PFSK-1 (cell line): ENCODE results near the gene LIN7B.

ENCODE experiments used
- FOXP2 ChIP-seq: optimal IDR thresholded peaks from 2 replicates; pipeline ENCODE3; 2011; ENCODE audit warnings: borderline replicate concordance, control low read depth, inconsistent platforms; ENCODE audit not compliant: insufficient read depth; ENCODE audit errors: extremely low read length, extremely low read depth
- POLR2AphosphoS5 ChIP-seq: IDR thresholded peaks from 2 replicates; pipeline ENCODE4 v1.6.1; 2012; ENCODE audit warnings: low read depth, mild to moderate bottlenecking, control low read depth, low read length, moderate library complexity
- REST ChIP-seq, 2 experiments: IDR thresholded peaks; 2 replicates each; pipeline versions ENCODE4 v1.6.1 to v1.8.0; 2011 to 2012; ENCODE audit warnings: low read depth in 2 of 2, low read length in 2 of 2, control low read depth in 1 of 2, inconsistent platforms in 1 of 2, mild to moderate bottlenecking in 1 of 2, moderate library complexity in 1 of 2; ENCODE audit not compliant: insufficient read depth in 1 of 2
- SIN3A ChIP-seq: IDR thresholded peaks from 2 replicates; pipeline ENCODE4 v1.6.1; 2012; ENCODE audit warnings: mild to moderate bottlenecking, low read length, moderate library complexity, borderline replicate concordance; ENCODE audit not compliant: insufficient read depth
- TAF1 ChIP-seq: IDR thresholded peaks from 2 replicates; pipeline ENCODE4 v1.6.1; 2012; ENCODE audit warnings: low read length, control low read depth, borderline replicate concordance; ENCODE audit not compliant: insufficient read depth

The LIN7B gene

GRCh38 chr19:49101160-49101559, 13.0 kb upstream of the LIN7B start:
- TF ChIP-seq TAF1, result no peak
- no peak for TF ChIP-seq REST (IDR thresholded peaks at IDR 0.05; ENCODE audit: insufficient read depth in 1 of 2, low read depth in 2 of 2, low read length in 2 of 2)
- TF ChIP-seq SIN3A, result no peak
- no peak for TF ChIP-seq FOXP2
- TF ChIP-seq POLR2AphosphoS5, result no peak

DNA sequence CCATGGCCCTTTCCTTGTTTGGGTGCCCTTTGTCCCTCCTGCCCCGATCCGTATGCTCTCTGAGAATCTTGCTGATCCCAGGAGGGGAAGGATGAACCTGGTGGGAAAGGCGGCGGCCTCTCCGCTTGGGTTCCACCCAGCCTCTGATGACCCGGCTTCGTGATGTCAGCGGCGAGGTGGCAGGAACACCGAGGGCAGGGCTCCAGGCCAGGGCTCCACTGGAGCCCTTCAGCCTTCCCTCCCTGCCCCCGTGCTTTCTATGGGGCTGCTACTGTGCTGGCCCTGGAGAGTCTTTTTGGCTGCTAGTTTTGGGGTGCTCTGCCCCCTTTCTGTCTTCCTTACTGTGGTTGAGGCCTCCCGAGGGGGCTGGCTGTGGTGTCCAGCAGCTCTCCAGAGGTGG, 11.9 kb upstream of the LIN7B start:
- no peak for TF ChIP-seq POLR2AphosphoS5
- TF ChIP-seq SIN3A, result no peak
- TF ChIP-seq TAF1, result no peak
- no peak for TF ChIP-seq REST (IDR thresholded peaks at IDR 0.05; ENCODE audit: insufficient read depth in 1 of 2, low read depth in 2 of 2, low read length in 2 of 2)
- no peak for TF ChIP-seq FOXP2

DNA sequence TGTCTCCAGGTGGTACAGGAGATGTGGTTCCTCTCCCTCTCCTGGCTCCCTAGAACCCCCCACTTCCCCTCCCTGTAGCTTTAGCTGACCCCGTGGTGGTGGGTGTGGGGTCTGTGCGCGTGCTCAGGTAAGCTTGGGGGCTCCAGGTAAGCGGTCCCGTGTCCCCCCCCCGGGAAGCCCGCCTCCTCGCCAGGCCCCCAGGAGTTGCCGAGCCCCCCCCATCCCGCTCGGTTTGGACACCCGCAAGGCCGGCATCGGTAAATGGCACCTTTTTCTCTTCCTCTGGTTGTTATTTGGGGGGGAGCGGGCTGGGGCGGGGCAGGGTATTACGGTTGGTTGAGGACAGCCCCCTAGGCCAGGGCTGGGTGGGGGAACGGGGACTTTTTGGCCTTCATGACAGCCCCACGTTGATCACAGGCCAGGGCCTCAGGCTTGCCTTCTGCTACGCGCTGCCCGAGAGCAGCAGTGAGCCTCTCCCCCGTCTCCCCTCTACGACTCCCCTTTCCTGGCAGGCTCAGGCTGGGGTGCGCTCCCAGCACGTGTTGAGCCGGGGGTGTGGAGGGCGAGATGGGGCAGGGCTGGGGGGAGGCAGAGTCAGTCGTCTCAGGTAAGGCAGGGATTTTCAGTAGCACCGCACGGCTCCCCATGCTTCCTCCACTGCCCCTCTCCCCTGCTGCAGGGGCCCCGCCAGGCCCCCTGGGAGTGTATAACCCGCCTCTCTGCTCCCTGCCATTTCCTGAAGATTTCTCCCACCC, 10.7 kb upstream of the LIN7B start:
- TF ChIP-seq REST (IDR thresholded peaks at IDR 0.05; ENCODE audit: insufficient read depth in 1 of 2, low read depth in 2 of 2, low read length in 2 of 2) (no peak), SIN3A (no peak), TAF1 (no peak), POLR2AphosphoS5 (no peak), FOXP2 (no peak)

DNA sequence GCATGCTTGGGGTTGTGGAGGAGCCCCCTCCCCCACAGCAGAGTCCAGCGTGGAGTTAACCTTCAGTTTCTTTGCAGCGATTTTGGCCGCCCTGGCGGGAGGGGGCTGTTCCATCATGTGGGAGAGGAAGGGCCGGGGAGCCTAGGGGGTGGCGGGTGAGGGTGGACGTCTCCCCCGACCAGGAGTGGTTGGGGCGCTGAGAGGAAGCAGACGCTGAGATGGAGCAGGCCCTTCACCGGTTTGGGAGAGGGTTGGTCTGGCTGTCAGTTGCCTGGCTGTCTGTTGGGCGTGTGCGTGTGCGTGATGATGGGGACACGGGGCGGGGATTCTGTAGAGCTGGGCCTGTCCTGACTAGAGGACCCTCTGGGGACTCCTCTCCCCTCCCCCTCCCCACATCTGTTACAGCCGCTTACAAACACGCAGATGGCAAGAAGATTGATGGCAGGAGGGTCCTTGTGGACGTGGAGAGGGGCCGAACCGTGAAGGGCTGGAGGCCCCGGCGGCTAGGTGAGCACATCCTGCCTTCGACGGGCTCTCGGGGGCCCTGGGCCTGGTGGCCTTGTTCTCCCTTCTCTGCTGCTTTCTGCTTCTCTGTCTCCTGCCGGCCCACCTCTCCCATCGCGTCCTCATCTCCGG, 9.8 kb upstream of the LIN7B start:
- TF ChIP-seq SIN3A (no peak), TAF1 (no peak), REST (IDR thresholded peaks at IDR 0.05; ENCODE audit: insufficient read depth in 1 of 2, low read depth in 2 of 2, low read length in 2 of 2) (no peak), POLR2AphosphoS5 (no peak), FOXP2 (no peak)

DNA sequence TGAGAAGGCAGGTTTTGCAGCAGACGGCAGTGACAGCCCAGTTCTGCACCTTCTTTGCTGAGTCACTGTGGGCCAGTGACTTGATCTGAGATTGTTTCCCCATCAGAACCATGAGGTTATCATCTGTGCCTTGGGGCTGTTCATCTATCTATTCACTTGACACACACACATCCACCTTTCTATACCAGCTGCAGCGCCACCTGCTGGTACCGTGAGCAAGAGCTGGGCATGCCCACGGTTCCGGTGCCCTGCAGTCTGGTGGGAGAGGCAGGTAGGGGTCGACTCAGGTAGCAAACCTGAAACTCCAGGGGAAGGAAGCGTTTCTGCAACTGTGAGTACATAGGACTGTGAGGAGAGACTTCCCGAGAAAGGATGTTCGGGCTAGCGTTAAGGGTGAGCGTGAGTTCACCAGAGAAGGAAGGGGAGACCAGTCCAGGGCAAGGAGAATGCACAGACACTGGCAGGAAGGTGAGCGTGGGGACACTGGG, 7.5 kb upstream of the LIN7B start:
- no peak for TF ChIP-seq SIN3A
- TF ChIP-seq REST (IDR thresholded peaks at IDR 0.05; ENCODE audit: insufficient read depth in 1 of 2, low read depth in 2 of 2, low read length in 2 of 2), result no peak
- no peak for TF ChIP-seq TAF1
- no peak for TF ChIP-seq FOXP2
- TF ChIP-seq POLR2AphosphoS5, result no peak
